HG03354 (cell line): ENCODE measurements around the gene FAM114A1.

Source experiments
- ATAC-seq: cut with Tn5 transposase; IDR thresholded peaks from one replicate; pipeline ENCODE4 v1.9.1; 2021; ENCODE audit warnings: mild to moderate bottlenecking; ENCODE audit not compliant: unreplicated experiment, poor library complexity, severe bottlenecking

Gene FAM114A1

GRCh38 chr4:38867478-38868058, at the start of gene FAM114A1:
TSS of gene FAM114A1 (plus strand) at chr4:38867806. CDS start at chr4:38878079, 10,273 bp downstream.
- peak; percentile 81 for ATAC-seq

GRCh38 chr4:38818441-38818976, 49.1 kb upstream of the FAM114A1 start:
- peak; percentile 54 for ATAC-seq

- no peak for ATAC-seq
These were observed 48.0 kb upstream of the FAM114A1 start for GRCh38 chr4:38819569-38819968.

GRCh38 chr4:38820329-38821061, 47.1 kb upstream of the FAM114A1 start:
- peak; percentile 60 for ATAC-seq

GRCh38 chr4:38821739-38822138, 45.9 kb upstream of the FAM114A1 start:
- no peak for ATAC-seq

GRCh38 chr4:38822748-38823303, 44.8 kb upstream of the FAM114A1 start:
- ATAC-seq = no peak

- no peak for ATAC-seq
These were observed 43.8 kb upstream of the FAM114A1 start for GRCh38 chr4:38823766-38824165.

GRCh38 chr4:38829237-38829636, 38.4 kb upstream of the FAM114A1 start:
- no peak for ATAC-seq

- ATAC-seq = no peak
These were observed 36.0 kb upstream of the FAM114A1 start for GRCh38 chr4:38831653-38832052.

GRCh38 chr4:38832206-38832605, 35.4 kb upstream of the FAM114A1 start:
- no peak for ATAC-seq

- no peak for ATAC-seq
These were observed 34.7 kb upstream of the FAM114A1 start for GRCh38 chr4:38832624-38833528.

- no peak for ATAC-seq
These were observed 33.0 kb upstream of the FAM114A1 start for GRCh38 chr4:38834570-38834969.

- ATAC-seq = no peak
These were observed 30.3 kb upstream of the FAM114A1 start for GRCh38 chr4:38837334-38837733.

- ATAC-seq = no peak
These were observed 29.8 kb upstream of the FAM114A1 start for GRCh38 chr4:38837849-38838248.

GRCh38 chr4:38842994-38843393, 24.6 kb upstream of the FAM114A1 start:
- no peak for ATAC-seq

GRCh38 chr4:38846015-38846414, 21.6 kb upstream of the FAM114A1 start:
- ATAC-seq = no peak

GRCh38 chr4:38855466-38855865, 12.1 kb upstream of the FAM114A1 start:
- no peak for ATAC-seq

- peak; percentile 33 for ATAC-seq
These were observed 11.6 kb upstream of the FAM114A1 start for GRCh38 chr4:38856046-38856445.

- peak; percentile 59 for ATAC-seq
These were observed 10.9 kb upstream of the FAM114A1 start, which contains the start of gene TLR6 for GRCh38 chr4:38856524-38857337. TSS of gene TLR6 (minus strand) at chr4:38856817. CDS start at chr4:38829473, 27,344 bp downstream.
